Glutamatergic neuron (in vitro differentiated cells): ENCODE data around the gene SORD. TPM values are rescaled to one million over a fixed set of nuclear protein-coding genes. Genes with fewer than 3 reads are reported as not detected.
"Not testable (repeated sequence)": the region's sequence is repeated elsewhere in the genome, so short reads cannot be mapped to it uniquely, and the experiment has no call there.

Source experiments
- DNase-seq: peaks from one replicate; pipeline ENCODE4 v3.0.0; 2022
- H3K27ac Mint-ChIP-seq: one replicate; pipeline ENCODE4 v1.8.0; 2020; ENCODE audit warnings: mild to moderate bottlenecking, mixed read lengths, inconsistent platforms; ENCODE audit not compliant: unreplicated experiment
- H3K27me3 Mint-ChIP-seq: one replicate; pipeline ENCODE4 v1.8.0; 2020; ENCODE audit warnings: mild to moderate bottlenecking, moderate library complexity, mixed read lengths, inconsistent platforms; ENCODE audit not compliant: unreplicated experiment
- H3K36me3 Mint-ChIP-seq: one replicate; pipeline ENCODE4 v1.8.0; 2020; ENCODE audit warnings: mild to moderate bottlenecking, mixed read lengths, inconsistent platforms; ENCODE audit not compliant: unreplicated experiment
- H3K4me1 Mint-ChIP-seq: one replicate; pipeline ENCODE4 v1.8.0; 2020; ENCODE audit warnings: mild to moderate bottlenecking, low read depth, mixed read lengths, inconsistent platforms; ENCODE audit not compliant: unreplicated experiment
- H3K4me3 Mint-ChIP-seq: one replicate; pipeline ENCODE4 v1.8.0; 2020; ENCODE audit warnings: mild to moderate bottlenecking, mixed read lengths, inconsistent platforms; ENCODE audit not compliant: unreplicated experiment
- H3K9me3 Mint-ChIP-seq: one replicate; pipeline ENCODE4 v1.8.0; 2020; ENCODE audit warnings: mild to moderate bottlenecking, moderate library complexity, mixed read lengths, inconsistent platforms; ENCODE audit not compliant: unreplicated experiment
- CTCF ChIP-seq: fragments of 200-600 bp; sonication (generic); IDR thresholded peaks from one replicate; pipeline ENCODE4 v1.5.0; 2021; ENCODE audit not compliant: partially characterized antibody, unreplicated experiment
- long read RNA-seq: library from polyadenylated mRNA; unstranded; transcript quantifications from one replicate; pipeline ENCODE4 v2.0.0, GENCODE V29; 2020; ENCODE audit not compliant: unreplicated experiment
- total RNA-seq: library from RNA; stranded (reverse); fragmentation: NEBNext Ultra II Directional; extraction: Animal tissue kit (Norgen Biotek cat#: 25700); gene quantifications from one replicate; pipeline ENCODE4 v1.2.1, GENCODE V29; 2021; ENCODE audit not compliant: unreplicated experiment

The SORD gene
- 29.1 TPM for total RNA-seq
- long read RNA-seq, full-length matches to known transcripts = 23 of 26 reads
- long read RNA-seq, partial matches to known transcripts = 1 of 26 reads
- long read RNA-seq, other reads (novel, unspliced or antisense) = 2 of 26 reads

GRCh38 chr15:45022871-45023658 lies at the start of gene SORD:
Gene SORD, plus strand, starts transcription at chr15:45023195. Its CDS starts 89 bp downstream, at chr15:45023284.
- H3K27me3 Mint-ChIP-seq = peaks cover 7% of the 10 kb centered on the region
- H3K4me3 Mint-ChIP-seq = peak within 1 kb of the TSS; percentile 93
- H3K36me3 Mint-ChIP-seq = no peaks in the 10 kb centered on the region
- peak; percentile 99 for DNase-seq
- no peak for TF ChIP-seq CTCF
- H3K9me3 Mint-ChIP-seq = peaks cover 2% of the 10 kb centered on the region
- H3K27ac Mint-ChIP-seq = peak within 1 kb of the TSS; percentile 79
- H3K4me1 Mint-ChIP-seq = peaks cover 2% of the 10 kb centered on the region

DNA sequence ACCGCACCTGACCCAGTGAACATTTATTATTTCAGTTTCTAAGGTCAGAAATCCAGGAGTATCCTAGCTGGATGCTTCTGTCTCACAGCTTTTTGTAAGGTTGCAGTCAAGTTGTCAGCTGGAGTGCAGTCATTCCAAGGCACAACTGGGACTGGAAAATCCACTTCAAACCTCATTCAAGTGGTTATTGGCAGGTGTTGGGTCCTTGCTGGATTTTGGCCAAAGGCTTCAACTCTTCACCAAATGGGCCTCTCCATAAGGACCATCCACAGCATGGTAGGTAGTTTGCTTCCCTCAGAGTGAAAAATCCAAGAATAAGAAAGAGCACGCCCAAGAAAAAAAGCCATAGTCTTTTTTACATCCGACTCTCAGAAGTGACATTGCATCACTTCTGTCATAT lies 46.8 kb upstream of the SORD start:
- not testable (repeated sequence) for H3K4me3 Mint-ChIP-seq, H3K27me3 Mint-ChIP-seq, H3K9me3 Mint-ChIP-seq, H3K36me3 Mint-ChIP-seq, H3K27ac Mint-ChIP-seq, H3K4me1 Mint-ChIP-seq, DNase-seq

GRCh38 chr15:44977781-44978180 lies 45.2 kb upstream of the SORD start:
- not testable (repeated sequence) for H3K4me1 Mint-ChIP-seq, H3K27me3 Mint-ChIP-seq, H3K27ac Mint-ChIP-seq, H3K4me3 Mint-ChIP-seq, H3K36me3 Mint-ChIP-seq, DNase-seq, H3K9me3 Mint-ChIP-seq

- not testable (repeated sequence) for H3K27me3 Mint-ChIP-seq, H3K4me1 Mint-ChIP-seq, H3K27ac Mint-ChIP-seq, H3K4me3 Mint-ChIP-seq, DNase-seq, H3K9me3 Mint-ChIP-seq, H3K36me3 Mint-ChIP-seq
These were observed 43.2 kb upstream of the SORD start for GRCh38 chr15:44979617-44980339.

- H3K4me3 Mint-ChIP-seq, H3K9me3 Mint-ChIP-seq, H3K27me3 Mint-ChIP-seq, H3K36me3 Mint-ChIP-seq, H3K27ac Mint-ChIP-seq, DNase-seq, H3K4me1 Mint-ChIP-seq: not testable (repeated sequence)
These were observed 38.9 kb upstream of the SORD start for GRCh38 chr15:44984144-44984543.

- not testable (repeated sequence) for H3K4me1 Mint-ChIP-seq, H3K36me3 Mint-ChIP-seq, H3K4me3 Mint-ChIP-seq, H3K9me3 Mint-ChIP-seq, H3K27me3 Mint-ChIP-seq, H3K27ac Mint-ChIP-seq, DNase-seq
These were observed 36.5 kb upstream of the SORD start for GRCh38 chr15:44986346-44987055.

DNA sequence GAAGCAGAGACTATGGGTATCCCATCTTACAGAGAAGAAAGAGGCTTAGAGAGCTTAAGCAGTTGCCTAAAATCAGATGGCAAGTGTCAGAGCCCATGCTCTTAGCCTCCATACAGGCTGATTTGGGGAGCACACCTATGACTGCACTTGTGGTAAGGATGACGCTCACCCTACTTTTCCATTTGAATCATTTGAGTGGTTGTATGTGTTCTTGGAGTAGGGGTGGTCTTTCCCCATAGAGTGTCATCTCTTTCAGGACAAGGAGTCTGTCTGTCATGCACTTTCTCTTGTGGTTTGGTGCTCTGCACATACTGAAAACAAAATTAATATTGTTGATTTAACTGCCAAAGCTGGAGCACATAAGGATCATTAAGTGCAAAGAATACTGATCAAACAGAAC lies 35.3 kb upstream of the SORD start:
- not testable (repeated sequence) for H3K4me3 Mint-ChIP-seq, H3K27ac Mint-ChIP-seq, H3K36me3 Mint-ChIP-seq, DNase-seq, H3K27me3 Mint-ChIP-seq, H3K9me3 Mint-ChIP-seq, H3K4me1 Mint-ChIP-seq

- H3K27me3 Mint-ChIP-seq, H3K27ac Mint-ChIP-seq, H3K9me3 Mint-ChIP-seq, H3K4me3 Mint-ChIP-seq, DNase-seq, H3K36me3 Mint-ChIP-seq, H3K4me1 Mint-ChIP-seq: not testable (repeated sequence)
These were observed 34.7 kb upstream of the SORD start for GRCh38 chr15:44988184-44988869.

DNA sequence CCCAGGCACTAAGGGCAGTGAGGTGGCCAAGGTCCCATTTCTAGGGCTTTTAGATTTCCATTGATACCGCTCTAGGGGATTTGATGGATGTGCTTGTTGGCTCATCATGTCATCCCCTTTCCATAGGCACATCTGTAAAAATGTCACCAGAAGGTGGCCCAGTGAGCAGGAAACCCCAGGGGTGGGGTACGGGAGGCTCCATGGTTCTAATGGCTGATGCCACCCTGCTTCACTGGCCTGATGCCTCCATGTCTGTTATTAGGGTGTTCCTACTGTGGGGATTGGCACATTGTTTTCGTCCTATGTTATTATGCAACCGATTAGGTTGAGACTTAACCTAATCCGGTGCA lies 34.1 kb upstream of the SORD start:
- H3K4me1 Mint-ChIP-seq, DNase-seq, H3K4me3 Mint-ChIP-seq, H3K27me3 Mint-ChIP-seq, H3K27ac Mint-ChIP-seq, H3K36me3 Mint-ChIP-seq, H3K9me3 Mint-ChIP-seq: not testable (repeated sequence)

DNA sequence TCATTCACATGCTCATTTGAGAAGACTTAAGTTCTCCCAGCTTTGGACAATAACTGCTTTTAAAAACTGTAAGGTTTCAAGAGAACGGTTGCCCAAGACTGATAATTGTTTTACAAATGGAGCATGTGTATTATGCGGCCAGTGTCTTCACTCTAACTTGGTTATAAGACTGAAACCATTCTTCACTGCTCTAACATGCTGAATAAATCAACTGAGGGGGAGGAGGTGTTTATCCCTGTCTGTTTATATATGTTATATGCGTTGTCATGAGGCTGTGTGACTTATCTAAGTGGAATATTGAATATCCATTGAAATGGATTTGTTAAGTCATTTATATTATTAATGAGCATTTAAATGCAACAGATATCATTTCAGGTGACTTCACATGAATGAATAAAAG lies 25.4 kb upstream of the SORD start:
- H3K4me3 Mint-ChIP-seq, H3K9me3 Mint-ChIP-seq, H3K36me3 Mint-ChIP-seq, DNase-seq, H3K4me1 Mint-ChIP-seq, H3K27ac Mint-ChIP-seq, H3K27me3 Mint-ChIP-seq: not testable (repeated sequence)
